BE2C (cell line): ENCODE data around the gene ZNF544. TPM values are rescaled to one million over a fixed set of nuclear protein-coding genes. Genes with fewer than 3 reads are reported as not detected.

Source experiments
- DNase-seq: peaks from one replicate; pipeline ENCODE4 v3.0.0-alpha.2; 2020
- H3K27me3 ChIP-seq: fragments of 250-450 bp; sonication (Bioruptor Pico); 2 replicates; pipeline ENCODE4 v1.5.1; 2020; ENCODE audit warnings: mild to moderate bottlenecking
- H3K36me3 ChIP-seq: fragments of 250-450 bp; sonication (Bioruptor Pico); 2 replicates; pipeline ENCODE4 v1.5.1; 2020; ENCODE audit warnings: mild to moderate bottlenecking
- H3K4me1 ChIP-seq: fragments of 250-450 bp; sonication (Bioruptor Pico); 2 replicates; pipeline ENCODE4 v1.5.1; 2020
- H3K4me3 ChIP-seq: 2 replicates; pipeline ENCODE4 v1.5.1; 2011; ENCODE audit warnings: low read depth, low read length
- H3K9me3 ChIP-seq: fragments of 250-450 bp; sonication (Bioruptor Pico); 2 replicates; pipeline ENCODE4 v1.5.1; 2020
- polyA plus RNA-seq: library from polyadenylated mRNA; unstranded; fragments of >200 nt; gene quantifications from one replicate; pipeline ENCODE4 v1.2.1, GENCODE V29; 2012; ENCODE audit warnings: low read depth, missing spikeins; ENCODE audit not compliant: insufficient read length, insufficient read depth
- TF ChIP-seq, protein P1 (sequence below): IDR thresholded peaks from 2 replicates; pipeline ENCODE4 v1.5.1; 2012; ENCODE audit warnings: mild to moderate bottlenecking, low read depth, low read length

Gene ZNF544
- polyA plus RNA-seq = 41.1 TPM

DNA sequence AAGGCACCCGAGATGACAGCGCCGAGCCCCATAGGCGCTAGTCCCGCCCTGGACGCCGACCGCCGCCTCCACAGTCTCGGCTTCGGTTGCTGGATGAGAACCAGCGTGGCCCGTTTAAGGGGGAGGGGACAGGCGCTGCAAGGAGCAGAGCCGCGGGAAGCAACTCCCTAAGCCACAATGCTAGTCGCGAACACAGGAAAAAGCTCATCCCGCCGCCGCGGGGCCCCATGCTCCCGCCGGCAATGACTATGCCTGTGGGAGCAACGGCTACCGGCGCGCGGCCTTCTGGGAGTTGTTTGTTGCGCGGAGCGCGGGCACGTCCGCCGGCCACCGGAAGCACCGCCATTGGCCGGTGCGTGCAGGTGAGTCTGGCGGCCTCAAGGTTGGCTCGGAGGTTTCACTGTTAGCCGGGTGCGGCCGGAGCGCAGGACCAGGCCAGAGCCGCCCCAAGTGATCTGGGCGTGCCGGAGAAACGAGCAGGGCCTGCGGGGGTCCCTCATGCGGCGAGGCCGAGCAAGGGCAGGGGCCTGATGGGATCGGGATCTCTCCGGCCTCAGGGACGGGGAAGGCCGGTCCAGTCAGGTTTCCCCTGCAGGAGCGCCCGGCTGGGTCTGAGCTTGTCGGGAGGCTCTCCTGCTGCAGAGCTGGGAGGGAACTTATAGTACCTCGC, at the start of gene ZNF544:
ZNF544 (plus strand) TSS at position 330 of the 670 bp plus-strand sequence. CDS start 15,110 bp downstream, outside the sequence.
- Histone ChIP-seq H3K9me3 (peaks cover 3% of the 10 kb centered on the region), H3K36me3 (peaks cover 41% of the 10 kb centered on the region), H3K4me1 (no peaks in the 10 kb centered on the region), H3K27me3 (no peaks in the 10 kb centered on the region), H3K4me3 (peak within 1 kb of the TSS; percentile 81)
- peak; percentile 83 for DNase-seq
- TF ChIP-seq, protein P1, sequence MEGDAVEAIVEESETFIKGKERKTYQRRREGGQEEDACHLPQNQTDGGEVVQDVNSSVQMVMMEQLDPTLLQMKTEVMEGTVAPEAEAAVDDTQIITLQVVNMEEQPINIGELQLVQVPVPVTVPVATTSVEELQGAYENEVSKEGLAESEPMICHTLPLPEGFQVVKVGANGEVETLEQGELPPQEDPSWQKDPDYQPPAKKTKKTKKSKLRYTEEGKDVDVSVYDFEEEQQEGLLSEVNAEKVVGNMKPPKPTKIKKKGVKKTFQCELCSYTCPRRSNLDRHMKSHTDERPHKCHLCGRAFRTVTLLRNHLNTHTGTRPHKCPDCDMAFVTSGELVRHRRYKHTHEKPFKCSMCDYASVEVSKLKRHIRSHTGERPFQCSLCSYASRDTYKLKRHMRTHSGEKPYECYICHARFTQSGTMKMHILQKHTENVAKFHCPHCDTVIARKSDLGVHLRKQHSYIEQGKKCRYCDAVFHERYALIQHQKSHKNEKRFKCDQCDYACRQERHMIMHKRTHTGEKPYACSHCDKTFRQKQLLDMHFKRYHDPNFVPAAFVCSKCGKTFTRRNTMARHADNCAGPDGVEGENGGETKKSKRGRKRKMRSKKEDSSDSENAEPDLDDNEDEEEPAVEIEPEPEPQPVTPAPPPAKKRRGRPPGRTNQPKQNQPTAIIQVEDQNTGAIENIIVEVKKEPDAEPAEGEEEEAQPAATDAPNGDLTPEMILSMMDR = peak; percentile 30; the same call in 1 of the 2 replicates

DNA sequence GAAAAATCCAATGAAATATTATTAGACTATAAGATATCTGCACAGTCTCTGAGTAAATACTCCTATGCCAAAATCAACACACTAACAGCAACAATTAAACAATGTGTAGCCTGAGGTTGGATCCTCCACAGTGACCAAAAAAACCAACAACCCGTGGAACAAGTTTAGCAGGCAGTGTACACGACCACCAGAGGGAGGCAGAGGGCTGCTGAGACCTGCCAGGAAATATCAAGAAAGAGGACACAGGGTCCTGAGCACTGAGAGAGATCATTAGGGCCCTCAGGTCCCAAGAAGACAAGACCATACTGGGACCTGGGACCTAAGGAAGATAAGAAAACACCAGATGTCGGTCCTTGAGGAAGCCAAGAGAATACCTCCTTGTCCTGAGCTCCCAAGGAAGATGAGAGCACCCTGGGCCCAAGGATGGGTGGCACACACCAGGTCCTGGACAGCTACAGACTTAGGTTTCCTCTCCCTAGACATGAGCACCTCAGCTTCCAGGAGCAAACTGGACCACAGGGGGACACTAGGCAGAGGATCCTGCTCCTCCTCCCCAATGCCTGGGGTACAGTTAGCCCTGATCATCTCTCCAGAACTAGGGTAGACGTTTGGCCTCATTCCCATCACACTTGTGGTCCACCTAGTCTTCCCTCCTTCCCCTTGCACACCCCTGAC, 46.7 kb upstream of the ZNF544 start:
- Histone ChIP-seq H3K4me3 (peak overlapping the region; percentile 50), H3K4me1 (no peaks in the 10 kb centered on the region), H3K27me3 (no peaks in the 10 kb centered on the region), H3K36me3 (peaks cover 14% of the 10 kb centered on the region), H3K9me3 (peaks cover 6% of the 10 kb centered on the region)
- DNase-seq = peak; percentile 72
- TF ChIP-seq, protein P1 = peak; percentile 87

DNA sequence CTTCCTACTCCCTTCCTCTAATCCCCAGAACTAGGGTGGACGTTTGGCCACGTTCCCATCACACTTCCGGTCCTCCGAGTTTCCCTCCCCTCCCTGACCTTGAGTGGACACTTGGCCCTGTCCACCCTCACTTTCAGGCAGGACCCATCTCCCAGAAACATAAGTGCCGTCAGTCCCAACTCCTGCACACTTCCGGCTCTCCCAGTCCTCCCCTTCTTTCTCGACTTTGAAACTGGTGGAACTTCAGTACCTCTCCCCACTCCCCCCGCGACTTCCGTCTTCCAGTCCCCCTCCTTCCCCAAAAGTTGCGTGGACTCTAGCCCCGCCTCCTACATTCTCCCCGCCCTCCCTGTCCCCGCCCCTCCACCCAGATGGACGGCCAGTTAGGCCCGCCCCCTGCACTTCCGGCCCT, 46.1 kb upstream of the ZNF544 start:
- H3K4me3 ChIP-seq = peak overlapping the region; percentile 89
- H3K4me1 ChIP-seq = no peaks in the 10 kb centered on the region
- DNase-seq = no peak
- peaks cover 19% of the 10 kb centered on the region for H3K36me3 ChIP-seq
- H3K27me3 ChIP-seq = no peaks in the 10 kb centered on the region
- peaks cover 6% of the 10 kb centered on the region for H3K9me3 ChIP-seq
- TF ChIP-seq, protein P1 = no peak

DNA sequence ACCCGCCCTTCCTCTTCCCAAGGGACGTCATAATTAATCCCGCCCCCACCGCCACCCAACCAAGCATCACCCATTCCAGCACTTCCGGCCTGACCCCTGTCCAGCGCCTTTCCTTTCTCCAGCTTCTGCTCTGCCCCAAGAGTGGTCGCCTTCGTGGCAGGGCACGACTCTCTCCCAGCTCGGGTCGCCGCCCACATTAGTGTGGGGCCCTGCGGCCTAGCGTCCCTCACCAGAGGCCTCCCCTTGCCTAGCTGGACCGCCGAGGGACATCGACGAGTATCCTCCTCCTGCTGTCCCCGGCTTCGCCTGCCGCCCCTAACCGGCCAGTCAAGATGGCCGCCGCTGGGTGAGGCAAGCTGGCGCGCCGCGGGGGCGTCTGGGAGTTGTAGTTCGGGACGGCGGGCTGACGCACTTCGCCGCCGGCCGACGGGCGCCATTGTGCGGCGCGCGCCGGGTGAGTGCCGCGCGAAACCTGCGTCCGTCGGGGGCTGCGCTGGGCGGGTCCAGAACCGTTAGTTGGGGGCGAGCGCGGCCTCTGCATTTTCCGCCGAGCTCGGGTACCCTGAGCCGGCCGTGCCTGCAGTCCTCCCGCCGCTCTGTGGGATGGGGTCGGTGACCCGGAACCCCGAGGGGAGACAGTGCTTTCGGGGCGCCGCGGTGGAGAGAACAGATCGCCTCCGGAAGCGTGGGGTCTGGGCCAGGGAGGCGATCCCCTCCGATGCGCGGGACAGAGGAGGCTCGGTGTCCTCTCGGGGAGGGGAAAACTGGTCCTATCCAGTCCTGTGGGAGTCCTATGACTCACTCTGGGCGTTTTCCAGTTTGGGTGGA, 45.5 kb upstream of the ZNF544 start, which contains the start of gene ZNF274:
ZNF274 (plus strand) TSS at position 73 of the 828 bp plus-strand sequence. CDS start 905 bp downstream, outside the sequence.
- H3K9me3 ChIP-seq = peaks cover 6% of the 10 kb centered on the region
- H3K4me3 ChIP-seq = peak within 1 kb of the TSS; percentile 89
- no peaks in the 10 kb centered on the region for H3K4me1 ChIP-seq
- DNase-seq = peak; percentile 97
- peaks cover 24% of the 10 kb centered on the region for H3K36me3 ChIP-seq
- TF ChIP-seq, protein P1 = no peak
- no peaks in the 10 kb centered on the region for H3K27me3 ChIP-seq

DNA sequence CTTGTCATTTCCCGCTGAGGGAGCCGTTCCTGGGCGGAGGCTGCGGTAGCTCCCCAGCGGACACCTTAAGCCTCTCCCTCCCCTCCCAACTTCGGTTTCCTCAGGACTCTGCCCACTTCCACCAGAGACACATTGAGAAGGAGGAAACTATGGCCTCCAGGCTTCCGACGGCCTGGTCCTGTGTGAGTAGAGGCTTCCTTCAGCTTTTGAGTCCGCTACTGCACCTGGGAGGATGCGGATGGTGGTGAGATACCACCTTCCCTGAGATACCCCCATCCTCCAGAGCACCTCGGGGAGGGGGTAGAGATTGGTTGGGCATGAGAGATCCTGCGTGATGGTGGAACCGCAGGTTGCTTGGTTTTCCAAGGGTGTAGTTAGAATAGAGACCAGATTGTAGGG, 44.9 kb upstream of the ZNF544 start:
- TF ChIP-seq, protein P1 = no peak
- no peaks in the 10 kb centered on the region for H3K4me1 ChIP-seq
- H3K36me3 ChIP-seq = peaks cover 25% of the 10 kb centered on the region
- DNase-seq = no peak
- H3K4me3 ChIP-seq = peak overlapping the region; percentile 89
- H3K27me3 ChIP-seq = no peaks in the 10 kb centered on the region
- peaks cover 6% of the 10 kb centered on the region for H3K9me3 ChIP-seq
